GM19397 (cell line): ENCODE results near the gene DMAC2.
"Not testable (repeated sequence)": the region's sequence is repeated elsewhere in the genome, so short reads cannot be mapped to it uniquely, and the experiment has no call there.

Source experiments
- ATAC-seq: cut with Tn5 transposase; IDR thresholded peaks from one replicate; pipeline ENCODE4 v1.9.1; 2021; ENCODE audit warnings: mild to moderate bottlenecking, moderate library complexity; ENCODE audit not compliant: unreplicated experiment

Gene DMAC2

GRCh38 chr19:41424335-41425173 is 15.2 kb downstream of the DMAC2 start:
- ATAC-seq, result no peak

- ATAC-seq, result no peak
Measured at GRCh38 chr19:41422955-41423354, 16.8 kb downstream of the DMAC2 start.

GRCh38 chr19:41422456-41422855 is 17.3 kb downstream of the DMAC2 start:
- ATAC-seq, result no peak

GRCh38 chr19:41421973-41422372 is 17.7 kb downstream of the DMAC2 start:
- ATAC-seq, result no peak

- ATAC-seq, result no peak
Measured at GRCh38 chr19:41421314-41421713, 18.4 kb downstream of the DMAC2 start.

GRCh38 chr19:41420101-41420880 is 19.4 kb downstream of the DMAC2 start:
- no peak for ATAC-seq

GRCh38 chr19:41416194-41416674 is 23.5 kb downstream of the DMAC2 start:
- ATAC-seq, result no peak

- ATAC-seq, result no peak
Measured at GRCh38 chr19:41415154-41415571, 24.5 kb downstream of the DMAC2 start.

GRCh38 chr19:41414461-41414860 is 25.3 kb downstream of the DMAC2 start:
- ATAC-seq, result no peak

- ATAC-seq, result no peak
Measured at GRCh38 chr19:41413947-41414346, 25.8 kb downstream of the DMAC2 start.

GRCh38 chr19:41412953-41413352 is 26.8 kb downstream of the DMAC2 start:
- ATAC-seq, result no peak

- ATAC-seq, result no peak
Measured at GRCh38 chr19:41411968-41412265, 27.8 kb downstream of the DMAC2 start.

GRCh38 chr19:41411100-41411967 is 28.4 kb downstream of the DMAC2 start:
- no peak for ATAC-seq

GRCh38 chr19:41410336-41411054 is 29.2 kb downstream of the DMAC2 start:
- no peak for ATAC-seq

- ATAC-seq, result no peak
Measured at GRCh38 chr19:41409288-41409687, 30.4 kb downstream of the DMAC2 start.

GRCh38 chr19:41408846-41409245 is 30.9 kb downstream of the DMAC2 start:
- not testable (repeated sequence) for ATAC-seq

- ATAC-seq, result no peak
Measured at GRCh38 chr19:41408256-41408655, 31.5 kb downstream of the DMAC2 start.

GRCh38 chr19:41407271-41407670 is 32.4 kb downstream of the DMAC2 start:
- no peak for ATAC-seq

- no peak for ATAC-seq
Measured at GRCh38 chr19:41405776-41406175, 33.9 kb downstream of the DMAC2 start.

- no peak for ATAC-seq
Measured at GRCh38 chr19:41403181-41403970, 36.3 kb downstream of the DMAC2 start.
